Measurements from ENCODE around the gene RABL6. TPM values are rescaled to one million over a fixed set of nuclear protein-coding genes. Genes with fewer than 3 reads are reported as not detected.
"Not testable (repeated sequence)": the region's sequence is repeated elsewhere in the genome, so short reads cannot be mapped to it uniquely, and the experiment has no call there.

RABL6 gene
- total RNA-seq, 6 experiments from 2014 or later = 77.8 to 87.7 (median 84.0) TPM

DNA sequence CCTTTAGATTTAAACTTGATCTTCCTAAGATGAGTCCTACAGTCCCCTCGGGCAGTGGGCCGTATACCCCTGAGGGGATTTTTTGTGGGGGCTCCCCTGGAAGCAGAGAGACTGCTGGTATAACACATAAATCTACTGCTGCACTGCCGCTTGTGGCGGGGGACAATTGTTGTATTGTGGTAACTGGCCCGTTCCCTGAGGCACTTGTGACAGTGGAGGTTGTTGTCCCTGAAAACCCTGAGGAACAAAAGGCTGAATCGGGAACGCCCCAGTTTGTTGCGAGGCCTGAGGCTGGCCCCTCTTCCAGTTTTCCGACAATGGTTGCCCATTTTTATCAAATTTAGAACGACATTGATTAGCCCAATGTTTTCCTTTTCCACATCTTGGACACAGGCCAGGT, 21.3 kb upstream of the RABL6 start:
- H3K9me3 Mint-ChIP-seq = no peaks in the 10 kb centered on the region
- no peak overlapping the region for H3K4me3 Mint-ChIP-seq
- peaks cover 25% of the 10 kb centered on the region for H3K4me1 Mint-ChIP-seq (ENCODE audit: low read depth)
- no peak for DNase-seq
- H3K36me3 Mint-ChIP-seq (ENCODE audit: low read depth) = no peaks in the 10 kb centered on the region
- H3K27ac Mint-ChIP-seq = no peak overlapping the region
- TF ChIP-seq, protein P1, sequence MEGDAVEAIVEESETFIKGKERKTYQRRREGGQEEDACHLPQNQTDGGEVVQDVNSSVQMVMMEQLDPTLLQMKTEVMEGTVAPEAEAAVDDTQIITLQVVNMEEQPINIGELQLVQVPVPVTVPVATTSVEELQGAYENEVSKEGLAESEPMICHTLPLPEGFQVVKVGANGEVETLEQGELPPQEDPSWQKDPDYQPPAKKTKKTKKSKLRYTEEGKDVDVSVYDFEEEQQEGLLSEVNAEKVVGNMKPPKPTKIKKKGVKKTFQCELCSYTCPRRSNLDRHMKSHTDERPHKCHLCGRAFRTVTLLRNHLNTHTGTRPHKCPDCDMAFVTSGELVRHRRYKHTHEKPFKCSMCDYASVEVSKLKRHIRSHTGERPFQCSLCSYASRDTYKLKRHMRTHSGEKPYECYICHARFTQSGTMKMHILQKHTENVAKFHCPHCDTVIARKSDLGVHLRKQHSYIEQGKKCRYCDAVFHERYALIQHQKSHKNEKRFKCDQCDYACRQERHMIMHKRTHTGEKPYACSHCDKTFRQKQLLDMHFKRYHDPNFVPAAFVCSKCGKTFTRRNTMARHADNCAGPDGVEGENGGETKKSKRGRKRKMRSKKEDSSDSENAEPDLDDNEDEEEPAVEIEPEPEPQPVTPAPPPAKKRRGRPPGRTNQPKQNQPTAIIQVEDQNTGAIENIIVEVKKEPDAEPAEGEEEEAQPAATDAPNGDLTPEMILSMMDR (IDR thresholded peaks at IDR 0.05) = no peak
- no peaks in the 10 kb centered on the region; the same call in none of the 2 replicates for H3K27me3 Mint-ChIP-seq (ENCODE audit: insufficient read depth)

DNA sequence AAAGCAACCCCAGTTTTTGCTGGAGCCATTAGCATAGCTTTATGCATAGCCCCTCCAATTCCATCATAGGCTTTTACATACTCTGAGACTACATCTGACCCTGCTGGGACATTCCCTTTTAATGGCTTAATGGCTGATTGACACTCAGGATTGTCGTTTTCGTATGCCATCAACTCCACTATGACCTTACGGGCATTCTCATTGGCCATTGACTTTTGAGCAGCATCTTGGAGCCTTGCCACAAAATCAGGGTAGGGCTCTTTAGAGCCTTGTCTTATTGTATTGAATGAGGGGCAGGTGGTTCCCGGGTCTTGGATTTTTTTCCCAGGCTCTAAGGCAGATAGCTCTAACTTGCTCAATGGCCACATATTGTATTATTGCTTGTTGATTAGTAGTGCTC, 20.8 kb upstream of the RABL6 start:
- H3K4me3 Mint-ChIP-seq; H3K9me3 Mint-ChIP-seq; H3K27me3 Mint-ChIP-seq (ENCODE audit: insufficient read depth); H3K27ac Mint-ChIP-seq; H3K36me3 Mint-ChIP-seq (ENCODE audit: low read depth); DNase-seq: not testable (repeated sequence)
- H3K4me1 Mint-ChIP-seq (ENCODE audit: low read depth) = peaks cover 27% of the 10 kb centered on the region

DNA sequence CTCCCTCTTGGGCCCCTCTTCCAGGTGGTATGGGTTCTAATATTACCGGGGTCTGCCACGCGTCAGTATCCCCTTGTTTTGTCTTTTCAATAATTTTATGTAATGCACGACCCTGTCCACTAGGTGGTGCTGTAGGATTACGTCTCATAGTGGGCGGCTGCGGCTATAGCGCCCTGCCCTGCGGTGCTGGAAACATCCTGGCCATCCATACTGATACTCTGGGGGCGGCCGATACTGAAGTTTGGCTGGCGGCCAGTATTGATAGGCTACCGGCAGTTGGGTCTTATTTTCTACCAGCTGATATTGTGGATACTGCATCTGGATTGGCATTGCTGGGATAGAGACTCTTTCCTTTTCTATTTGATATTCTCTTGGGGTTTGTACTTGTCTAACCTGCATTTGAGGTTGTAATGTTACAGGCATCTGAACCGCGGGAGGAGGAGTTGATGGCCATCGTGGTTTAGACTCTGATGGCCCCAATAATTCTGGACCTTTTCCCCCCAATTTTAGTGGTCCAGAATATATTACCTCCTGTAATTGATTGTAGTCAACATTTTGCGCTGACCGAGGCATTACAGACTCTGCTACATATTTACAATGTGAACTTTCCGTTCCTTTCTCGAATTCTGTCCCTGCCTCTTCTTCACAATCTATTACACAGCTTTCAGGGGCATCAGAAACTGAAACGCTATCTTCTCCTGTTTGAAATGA, 19.9 kb upstream of the RABL6 start:
- Mint-ChIP-seq H3K27ac (no peak overlapping the region), H3K4me1 (ENCODE audit: low read depth) (peaks cover 31% of the 10 kb centered on the region), H3K27me3 (ENCODE audit: insufficient read depth) (no peaks in the 10 kb centered on the region; the same call in none of the 2 replicates), H3K36me3 (ENCODE audit: low read depth) (no peaks in the 10 kb centered on the region), H3K9me3 (no peaks in the 10 kb centered on the region), H3K4me3 (peak overlapping the region; percentile 68)
- TF ChIP-seq, protein P1 (IDR thresholded peaks at IDR 0.05) = peak; percentile 97
- peak; percentile 37 for DNase-seq

DNA sequence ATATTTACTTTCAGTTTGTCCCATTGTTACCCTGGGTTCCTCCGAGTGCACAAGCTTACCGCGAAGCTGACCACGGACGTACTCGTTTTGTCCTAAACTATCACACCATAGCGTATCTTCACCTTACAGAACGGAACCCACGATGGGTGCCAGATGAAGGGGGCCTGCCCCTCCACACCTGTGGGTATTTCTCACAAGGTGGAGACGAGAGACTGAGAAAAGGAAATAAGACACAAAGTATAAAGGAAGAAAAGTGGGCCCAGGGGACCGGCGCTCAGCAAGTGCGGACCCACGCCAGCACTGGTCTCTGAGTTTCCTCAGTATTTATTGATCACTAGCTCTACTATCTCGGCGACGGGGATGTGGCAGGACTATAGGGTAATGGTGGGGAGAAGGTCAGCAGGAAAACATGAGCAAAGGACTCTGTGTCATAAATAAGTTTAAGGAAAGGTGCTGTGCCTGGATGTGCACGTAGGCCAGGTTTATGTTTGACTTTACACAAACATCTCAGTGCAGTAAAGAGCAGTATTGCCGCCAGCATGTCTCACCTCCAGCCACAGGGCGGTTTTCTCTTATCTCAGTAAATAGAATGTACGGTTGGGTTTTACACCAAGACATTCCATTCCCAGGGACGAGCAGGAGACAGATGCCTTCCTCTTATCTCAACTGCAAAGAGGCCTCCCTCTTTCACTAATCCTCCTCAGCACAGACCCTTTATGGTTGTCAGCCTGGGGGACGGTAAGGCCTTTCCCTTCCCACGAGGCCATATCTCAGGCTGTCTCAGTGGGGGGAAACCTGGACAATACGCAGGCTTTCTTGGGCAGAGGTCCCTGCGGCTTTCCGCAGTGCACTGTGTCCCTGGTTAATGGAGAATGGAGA, 18.9 kb upstream of the RABL6 start:
- H3K9me3 Mint-ChIP-seq; H3K27ac Mint-ChIP-seq; DNase-seq; H3K27me3 Mint-ChIP-seq (ENCODE audit: insufficient read depth); H3K36me3 Mint-ChIP-seq (ENCODE audit: low read depth): not testable (repeated sequence)
- Mint-ChIP-seq H3K4me1 (ENCODE audit: low read depth) (peaks cover 34% of the 10 kb centered on the region), H3K4me3 (peak overlapping the region; percentile 68)

DNA sequence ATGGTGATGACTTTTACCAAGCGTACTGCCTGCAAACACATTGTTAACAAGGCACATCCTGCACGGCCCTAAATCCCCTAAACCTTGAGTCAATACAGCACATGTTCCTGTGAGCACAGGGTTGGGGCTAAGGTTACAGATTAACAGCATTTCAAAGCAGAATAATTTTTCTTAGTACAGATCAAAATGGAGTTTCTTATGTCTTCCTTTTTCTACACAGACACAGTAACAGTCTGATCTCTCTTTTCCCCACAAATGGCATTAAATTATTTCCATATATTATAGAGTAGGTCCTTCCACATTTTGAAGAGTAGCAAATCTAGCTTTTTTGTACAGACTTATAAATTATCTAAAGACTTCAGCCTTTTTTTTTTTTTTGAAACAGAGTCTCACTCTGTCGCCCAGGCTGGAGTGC, 18.2 kb upstream of the RABL6 start:
- Mint-ChIP-seq H3K9me3 (no peaks in the 10 kb centered on the region), H3K4me1 (ENCODE audit: low read depth) (peaks cover 34% of the 10 kb centered on the region), H3K4me3 (no peak overlapping the region), H3K27ac (no peak overlapping the region), H3K27me3 (ENCODE audit: insufficient read depth) (no peaks in the 10 kb centered on the region; the same call in none of the 2 replicates), H3K36me3 (ENCODE audit: low read depth) (peaks cover 5% of the 10 kb centered on the region)
- TF ChIP-seq, protein P1 (IDR thresholded peaks at IDR 0.05) = no peak
- no peak for DNase-seq

DNA sequence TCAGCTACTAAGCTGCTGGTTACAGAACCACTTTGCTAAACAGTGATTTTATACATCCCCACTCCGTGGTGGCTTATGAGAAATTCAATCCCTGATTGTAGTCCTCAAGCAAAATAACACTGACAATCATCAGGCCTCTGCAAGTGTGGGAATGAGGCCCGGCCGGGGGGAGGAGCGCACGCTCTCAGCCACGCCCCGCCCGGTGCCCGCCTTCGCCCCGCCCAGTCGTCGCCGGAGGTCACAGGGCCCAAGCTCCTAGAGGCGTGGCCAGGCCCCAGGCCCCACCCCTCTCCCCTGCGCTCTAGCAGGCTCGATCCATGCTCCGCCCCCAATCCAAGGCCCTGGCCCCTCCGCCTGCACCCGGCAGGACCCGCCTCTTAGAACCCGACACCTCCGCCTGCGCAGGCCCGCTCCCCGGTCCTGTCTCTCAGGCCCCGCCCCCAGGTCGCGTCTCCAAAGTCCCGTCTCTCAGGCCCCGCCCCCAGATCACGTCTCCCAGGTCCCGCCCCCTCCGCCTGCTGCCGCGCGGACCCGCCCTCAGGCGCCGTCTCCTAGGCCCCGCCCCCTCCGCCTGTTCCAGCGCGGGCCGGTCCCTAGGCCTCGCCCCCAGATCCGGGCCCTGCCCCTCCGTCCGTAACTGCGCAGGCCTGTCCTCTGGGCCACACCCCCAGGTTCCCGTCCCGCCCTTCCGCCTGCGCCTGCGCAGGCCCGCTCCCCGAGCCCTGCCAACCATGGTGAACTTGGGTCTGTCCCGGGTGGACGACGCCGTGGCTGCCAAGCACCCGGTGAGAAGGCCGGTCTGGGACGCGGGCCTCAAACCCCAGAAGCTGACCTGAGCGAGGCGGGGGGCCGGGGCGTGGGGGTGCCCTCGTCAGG, 16.9 kb upstream of the RABL6 start, which contains the start of gene TMEM141:
Gene TMEM141 (plus strand): TSS at position 705 of the 876 bp plus-strand sequence. CDS start 27 bp downstream, at position 732.
- TF ChIP-seq, protein P1 (IDR thresholded peaks at IDR 0.05) = no peak
- Mint-ChIP-seq H3K4me3 (peak within 1 kb of the TSS; percentile 86), H3K9me3 (no peaks in the 10 kb centered on the region), H3K27me3 (ENCODE audit: insufficient read depth) (peaks cover 2% of the 10 kb centered on the region), H3K4me1 (ENCODE audit: low read depth) (peaks cover 34% of the 10 kb centered on the region), H3K36me3 (ENCODE audit: low read depth) (peaks cover 5% of the 10 kb centered on the region), H3K27ac (peak within 1 kb of the TSS; percentile 62)
- DNase-seq = peak; percentile 99
